Ectodermal cell (in vitro differentiated cells): ENCODE measurements around the gene GNG7.
"Not testable (repeated sequence)": the region's sequence is repeated elsewhere in the genome, so short reads cannot be mapped to it uniquely, and the experiment has no call there.

ENCODE experiments used
- H3K27ac ChIP-seq: 2 replicates; pipeline ENCODE4 v1.7.0; 2013; ENCODE audit warnings: mild to moderate bottlenecking, low read depth, low read length; ENCODE audit not compliant: insufficient read depth, poor library complexity, severe bottlenecking
- H3K27me3 ChIP-seq: 2 replicates; pipeline ENCODE4 v1.7.0; 2013; ENCODE audit warnings: mild to moderate bottlenecking, low read length; ENCODE audit not compliant: insufficient read depth, control insufficient read depth, poor library complexity, severe bottlenecking
- H3K36me3 ChIP-seq: one replicate; pipeline ENCODE4 v1.7.0; 2013; ENCODE audit warnings: low read length; ENCODE audit not compliant: control insufficient read depth, insufficient read depth
- H3K4me1 ChIP-seq: one replicate; pipeline ENCODE4 v1.7.0; 2013; ENCODE audit warnings: low read length; ENCODE audit not compliant: control insufficient read depth, insufficient read depth
- H3K4me3 ChIP-seq: 2 replicates; pipeline ENCODE4 v1.7.0; 2013; ENCODE audit warnings: low read depth, low read length, control low read depth; ENCODE audit not compliant: insufficient read depth
- H3K9me3 ChIP-seq: 2 replicates; pipeline ENCODE4 v1.7.0; 2013; ENCODE audit warnings: mild to moderate bottlenecking, low read length, moderate library complexity; ENCODE audit not compliant: control insufficient read depth
- WGBS, 2 experiments: methylation state at CpG; one replicate each; pipeline ENCODE4 v1.1.7; 2013; ENCODE audit warnings: missing lambda C conversion rate in 2 of 2; 5-methylcytosine and 5-hydroxymethylcytosine counted together

The GNG7 gene

GRCh38 chr19:2719920-2720776 is 17.7 kb upstream of the GNG7 start:
- Histone ChIP-seq H3K4me1 (peaks cover 16% of the 10 kb centered on the region), H3K4me3 (peak overlapping the region; percentile 42)

GRCh38 chr19:2719232-2719735 is 16.8 kb upstream of the GNG7 start:
- H3K36me3 ChIP-seq, result no peaks in the 10 kb centered on the region
- peaks cover 30% of the 10 kb centered on the region for H3K27me3 ChIP-seq
- H3K4me1 ChIP-seq, result peaks cover 16% of the 10 kb centered on the region
- 73% methylated on average over 4 of the region's 7 CpGs for WGBS, 2 experiments
- no peak overlapping the region for H3K27ac ChIP-seq
- no peaks in the 10 kb centered on the region for H3K9me3 ChIP-seq
- H3K4me3 ChIP-seq, result no peak overlapping the region

More at GRCh38 chr19:2719920-2720776, 17.7 kb upstream of the GNG7 start:
- Histone ChIP-seq H3K36me3 (no peaks in the 10 kb centered on the region), H3K9me3 (no peaks in the 10 kb centered on the region), H3K27ac (no peak overlapping the region), H3K27me3 (peaks cover 30% of the 10 kb centered on the region)
- 5 to 6% methylated on average over 37 of the region's 37 CpGs for WGBS, 2 experiments

GRCh38 chr19:2717638-2718541 is 15.4 kb upstream of the GNG7 start:
- WGBS, 2 experiments, result 93% methylated on average over 50 to 52 of the region's 52 CpGs
- Histone ChIP-seq H3K9me3 (no peaks in the 10 kb centered on the region), H3K27ac (no peak overlapping the region), H3K27me3 (peaks cover 25% of the 10 kb centered on the region), H3K36me3 (no peaks in the 10 kb centered on the region), H3K4me3 (no peak overlapping the region), H3K4me1 (peaks cover 16% of the 10 kb centered on the region)

- WGBS, 2 experiments, result 93 to 95% methylated on average over 51 of the region's 51 CpGs
- Histone ChIP-seq H3K9me3 (no peaks in the 10 kb centered on the region), H3K27me3 (peaks cover 17% of the 10 kb centered on the region), H3K4me3 (no peak overlapping the region), H3K27ac (no peak overlapping the region), H3K36me3 (no peaks in the 10 kb centered on the region), H3K4me1 (peaks cover 16% of the 10 kb centered on the region)
Observed at GRCh38 chr19:2716722-2717637, 14.5 kb upstream of the GNG7 start.

- Histone ChIP-seq H3K27ac (no peak overlapping the region), H3K4me1 (peaks cover 12% of the 10 kb centered on the region), H3K36me3 (no peaks in the 10 kb centered on the region), H3K4me3 (no peak overlapping the region), H3K9me3 (no peaks in the 10 kb centered on the region), H3K27me3 (peaks cover 10% of the 10 kb centered on the region)
- 93 to 94% methylated on average over 19 of the region's 19 CpGs for WGBS, 2 experiments
Observed at GRCh38 chr19:2716275-2716650, 13.8 kb upstream of the GNG7 start.

- 91 to 94% methylated on average over 12 of the region's 12 CpGs for WGBS, 2 experiments
- Histone ChIP-seq H3K36me3 (no peaks in the 10 kb centered on the region), H3K27ac (no peak overlapping the region), H3K4me1 (peaks cover 12% of the 10 kb centered on the region), H3K27me3 (peaks cover 9% of the 10 kb centered on the region), H3K9me3 (no peaks in the 10 kb centered on the region), H3K4me3 (no peak overlapping the region)
Observed at GRCh38 chr19:2715470-2716274, 13.2 kb upstream of the GNG7 start.

- Histone ChIP-seq H3K27ac (no peak overlapping the region), H3K9me3 (no peaks in the 10 kb centered on the region), H3K4me1 (peaks cover 2% of the 10 kb centered on the region), H3K36me3 (no peaks in the 10 kb centered on the region), H3K27me3 (no peaks in the 10 kb centered on the region), H3K4me3 (no peak overlapping the region)
- WGBS, 2 experiments, result 88 to 91% methylated on average over 16 of the region's 16 CpGs
Observed at GRCh38 chr19:2714531-2715269, 12.2 kb upstream of the GNG7 start.

GRCh38 chr19:2714102-2714501 is 11.6 kb upstream of the GNG7 start:
- not testable (repeated sequence) for H3K4me3 ChIP-seq, H3K9me3 ChIP-seq, H3K27ac ChIP-seq, H3K4me1 ChIP-seq, H3K27me3 ChIP-seq, H3K36me3 ChIP-seq
- WGBS, 2 experiments, result 76% methylated on average over 1 of the region's 1 CpG
